ENCODE measurements around the gene SPATA1. TPM values are rescaled to one million over a fixed set of nuclear protein-coding genes. Genes with fewer than 3 reads are reported as not detected.

Gene SPATA1
- total RNA-seq, 1 experiment from 2014 or later, result 0.85 TPM

GRCh38 chr1:84524590-84524989, 18.4 kb downstream of the SPATA1 start (continued):
- TF ChIP-seq PREB (CRISPR knock-in tag; IDR thresholded peaks at IDR 0.05; ENCODE audit: borderline replicate concordance), result no peak
- TF ChIP-seq HMGA2 (CRISPR knock-in tag; IDR thresholded peaks at IDR 0.05), result no peak
- no peak for TF ChIP-seq TP53 (CRISPR knock-in tag; IDR thresholded peaks at IDR 0.05)
- no peak for TF ChIP-seq GRHL2 (CRISPR knock-in tag; IDR thresholded peaks at IDR 0.05; ENCODE audit: insufficient replicate concordance, severe bottlenecking)
- no peak for TF ChIP-seq CREB1 (CRISPR knock-in tag; IDR thresholded peaks at IDR 0.05)
- TF ChIP-seq TCF7 (CRISPR knock-in tag; IDR thresholded peaks at IDR 0.05; ENCODE audit: low read depth), result no peak
- no peak for TF ChIP-seq ERG (CRISPR knock-in tag; IDR thresholded peaks at IDR 0.05)

GRCh38 chr1:84525779-84526178, 19.6 kb downstream of the SPATA1 start:
- H3K4me3 Mint-ChIP-seq, result no peak overlapping the region
- peak overlapping the region; percentile 19; the same call in 1 of the 2 replicates for H3K27ac Mint-ChIP-seq
- no peaks in the 10 kb centered on the region for H3K27me3 Mint-ChIP-seq (ENCODE audit: low read depth)
- ChIA-PET POLR2A (no interaction called here), CTCF (no interaction called here)
- 0 out of 2 replicates have a peak, but pooled peaks cover 3% of the 10 kb centered on the region for H3K4me1 Mint-ChIP-seq
- no peak for ATAC-seq
- DNase-seq (ENCODE audit: low spot score), result no peak
- peaks cover 9% of the 10 kb centered on the region for H3K9me3 Mint-ChIP-seq
- H3K36me3 Mint-ChIP-seq, result no peaks in the 10 kb centered on the region
- TF ChIP-seq, protein P1, sequence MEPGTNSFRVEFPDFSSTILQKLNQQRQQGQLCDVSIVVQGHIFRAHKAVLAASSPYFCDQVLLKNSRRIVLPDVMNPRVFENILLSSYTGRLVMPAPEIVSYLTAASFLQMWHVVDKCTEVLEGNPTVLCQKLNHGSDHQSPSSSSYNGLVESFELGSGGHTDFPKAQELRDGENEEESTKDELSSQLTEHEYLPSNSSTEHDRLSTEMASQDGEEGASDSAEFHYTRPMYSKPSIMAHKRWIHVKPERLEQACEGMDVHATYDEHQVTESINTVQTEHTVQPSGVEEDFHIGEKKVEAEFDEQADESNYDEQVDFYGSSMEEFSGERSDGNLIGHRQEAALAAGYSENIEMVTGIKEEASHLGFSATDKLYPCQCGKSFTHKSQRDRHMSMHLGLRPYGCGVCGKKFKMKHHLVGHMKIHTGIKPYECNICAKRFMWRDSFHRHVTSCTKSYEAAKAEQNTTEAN (CRISPR knock-in tag; IDR thresholded peaks at IDR 0.05), result no peak
- TF ChIP-seq ZNF317 (CRISPR knock-in tag; IDR thresholded peaks at IDR 0.05; ENCODE audit: borderline replicate concordance, low read depth), result peak; percentile 83
- no peak for TF ChIP-seq ZNF263 (CRISPR knock-in tag; IDR thresholded peaks at IDR 0.05; ENCODE audit: low read depth)
- no peak for TF ChIP-seq TP53 (CRISPR knock-in tag; IDR thresholded peaks at IDR 0.05)

- CTCF ChIA-PET, result no interaction called here
Measured at GRCh38 chr1:84538599-84538998, 32.4 kb downstream of the SPATA1 start.

More at GRCh38 chr1:84538599-84538998, 32.4 kb downstream of the SPATA1 start:
- Mint-ChIP-seq H3K27me3 (ENCODE audit: low read depth) (no peaks in the 10 kb centered on the region), H3K27ac (no peak overlapping the region), H3K4me1 (no peaks in the 10 kb centered on the region), H3K9me3 (no peaks in the 10 kb centered on the region), H3K4me3 (no peak overlapping the region), H3K36me3 (no peaks in the 10 kb centered on the region)
- TF ChIP-seq ZNF671 (CRISPR knock-in tag; IDR thresholded peaks at IDR 0.05) (no peak), PRRX2 (CRISPR knock-in tag; IDR thresholded peaks at IDR 0.05) (no peak), ATF2 (CRISPR knock-in tag; IDR thresholded peaks at IDR 0.05; ENCODE audit: borderline replicate concordance, low read depth) (no peak), ZMAT4 (CRISPR knock-in tag; IDR thresholded peaks at IDR 0.05) (no peak), SMAD3 (CRISPR knock-in tag; IDR thresholded peaks at IDR 0.05; ENCODE audit: borderline replicate concordance) (no peak)
- TF ChIP-seq, protein P2, sequence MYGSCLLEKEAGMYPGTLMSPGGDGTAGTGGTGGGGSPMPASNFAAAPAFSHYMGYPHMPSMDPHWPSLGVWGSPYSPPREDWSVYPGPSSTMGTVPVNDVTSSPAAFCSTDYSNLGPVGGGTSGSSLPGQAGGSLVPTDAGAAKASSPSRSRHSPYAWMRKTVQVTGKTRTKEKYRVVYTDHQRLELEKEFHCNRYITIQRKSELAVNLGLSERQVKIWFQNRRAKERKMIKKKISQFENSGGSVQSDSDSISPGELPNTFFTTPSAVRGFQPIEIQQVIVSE (CRISPR knock-in tag; IDR thresholded peaks at IDR 0.05; ENCODE audit: borderline replicate concordance), result no peak
- TF ChIP-seq, protein P3, sequence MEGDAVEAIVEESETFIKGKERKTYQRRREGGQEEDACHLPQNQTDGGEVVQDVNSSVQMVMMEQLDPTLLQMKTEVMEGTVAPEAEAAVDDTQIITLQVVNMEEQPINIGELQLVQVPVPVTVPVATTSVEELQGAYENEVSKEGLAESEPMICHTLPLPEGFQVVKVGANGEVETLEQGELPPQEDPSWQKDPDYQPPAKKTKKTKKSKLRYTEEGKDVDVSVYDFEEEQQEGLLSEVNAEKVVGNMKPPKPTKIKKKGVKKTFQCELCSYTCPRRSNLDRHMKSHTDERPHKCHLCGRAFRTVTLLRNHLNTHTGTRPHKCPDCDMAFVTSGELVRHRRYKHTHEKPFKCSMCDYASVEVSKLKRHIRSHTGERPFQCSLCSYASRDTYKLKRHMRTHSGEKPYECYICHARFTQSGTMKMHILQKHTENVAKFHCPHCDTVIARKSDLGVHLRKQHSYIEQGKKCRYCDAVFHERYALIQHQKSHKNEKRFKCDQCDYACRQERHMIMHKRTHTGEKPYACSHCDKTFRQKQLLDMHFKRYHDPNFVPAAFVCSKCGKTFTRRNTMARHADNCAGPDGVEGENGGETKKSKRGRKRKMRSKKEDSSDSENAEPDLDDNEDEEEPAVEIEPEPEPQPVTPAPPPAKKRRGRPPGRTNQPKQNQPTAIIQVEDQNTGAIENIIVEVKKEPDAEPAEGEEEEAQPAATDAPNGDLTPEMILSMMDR (IDR thresholded peaks at IDR 0.05), result no peak
- POLR2A ChIA-PET, result no interaction called here
- DNase-seq (ENCODE audit: low spot score), result no peak
- no peak for ATAC-seq
